GM12878 (cell line): Measurements from ENCODE around the gene ADCY2.

ENCODE experiments used
- EP300 ChIP-seq, 2 experiments: fragments of 150-350 bp in 1 of 2; IDR thresholded peaks; 2 replicates each; pipeline ENCODE4 v1.6.1; 2011 to 2012; ENCODE audit warnings: low read depth in 2 of 2, low read length in 2 of 2, borderline replicate concordance in 1 of 2, improper control_type of control experiment in 1 of 2, inconsistent platforms in 1 of 2; ENCODE audit not compliant: control insufficient read depth in 1 of 2
- ETV6 ChIP-seq, 2 experiments: fragments of 450-650 bp in 1 of 2; IDR thresholded peaks in 1 of 2; conservative IDR thresholded peaks in 1 of 2; 2 replicates each; pipeline ENCODE4 v1.6.1; 2014; ENCODE audit warnings: antibody characterized with exemption in 1 of 2, borderline replicate concordance in 1 of 2, low read depth in 1 of 2, mild to moderate bottlenecking in 1 of 2, moderate library complexity in 1 of 2
- EZH2 ChIP-seq: IDR thresholded peaks from 2 replicates; pipeline ENCODE4 v1.6.1; 2012; ENCODE audit warnings: low read depth, mild to moderate bottlenecking, control low read depth, inconsistent platforms, low read length, borderline replicate concordance; ENCODE audit not compliant: control insufficient read depth
- FOXM1 ChIP-seq: IDR thresholded peaks from 2 replicates; pipeline ENCODE4 v1.6.1; 2012; ENCODE audit warnings: low read depth, mild to moderate bottlenecking, inconsistent platforms, low read length, moderate library complexity
- MTA3 ChIP-seq: IDR thresholded peaks from 2 replicates; pipeline ENCODE4 v1.6.1; 2012; ENCODE audit warnings: low read length, inconsistent platforms, borderline replicate concordance
- POLR2A ChIP-seq: IDR thresholded peaks from 2 replicates; pipeline ENCODE4 v1.6.1; 2011; ENCODE audit warnings: low read depth, mild to moderate bottlenecking, low read length
- POLR2AphosphoS5 ChIP-seq: IDR thresholded peaks from 2 replicates; pipeline ENCODE4 v1.6.1; 2011; ENCODE audit warnings: mild to moderate bottlenecking, low read length, inconsistent platforms
- RAD21 ChIP-seq: IDR thresholded peaks from 2 replicates; pipeline ENCODE4 v1.6.1; 2011; ENCODE audit warnings: mild to moderate bottlenecking, low read depth, low read length, moderate library complexity; ENCODE audit not compliant: insufficient read depth
- SP1 ChIP-seq: IDR thresholded peaks from one replicate; pipeline ENCODE4 v1.6.1; 2011; ENCODE audit warnings: low read depth, low read length
- TBL1XR1 ChIP-seq: IDR thresholded peaks from 2 replicates; pipeline ENCODE4 v1.6.1; 2012; ENCODE audit warnings: low read depth, low read length, improper control_type of control experiment
- ZNF274 ChIP-seq: IDR thresholded peaks from one replicate; pipeline ENCODE4 v1.8.0; 2011; ENCODE audit not compliant: insufficient read length, insufficient read depth
- TF ChIP-seq, protein P1 (sequence below): fragments of 450-650 bp; IDR thresholded peaks from 2 replicates; pipeline ENCODE4 v1.6.1; 2016; ENCODE audit warnings: mild to moderate bottlenecking
- TF ChIP-seq, protein P2 (sequence below), 3 experiments: IDR thresholded peaks in 2 of 3; conservative IDR thresholded peaks in 1 of 3; 2 replicates each; pipeline ENCODE4 v1.5.1; 2011; ENCODE audit warnings: low read depth in 3 of 3, low read length in 3 of 3, mild to moderate bottlenecking in 3 of 3, control low read depth in 2 of 3, moderate library complexity in 2 of 3, inconsistent platforms in 1 of 3, mixed read lengths in 1 of 3; ENCODE audit not compliant: control insufficient read depth in 2 of 3, insufficient read depth in 1 of 3; ENCODE audit errors: extremely low read depth in 1 of 3

DNA sequence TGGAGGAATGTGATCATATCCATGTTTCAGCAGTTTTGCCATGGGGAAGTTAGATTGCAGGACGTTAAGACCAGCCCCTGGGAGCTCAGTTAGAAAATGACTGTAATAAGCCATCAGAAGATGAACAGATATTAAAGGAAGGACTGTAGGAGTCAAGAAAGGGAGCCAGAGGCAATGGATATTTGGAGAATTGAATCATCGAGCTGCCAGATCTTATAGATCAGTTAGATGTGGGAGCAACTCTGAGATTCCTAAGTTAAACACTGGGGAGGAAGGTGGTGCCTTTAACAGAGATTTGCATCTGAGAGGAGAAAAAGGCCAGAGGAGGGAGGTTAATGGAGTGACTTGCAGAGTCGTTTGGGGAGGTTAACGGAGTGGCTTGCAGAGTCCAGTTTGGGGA is 96.4 kb downstream of the ADCY2 start:
- no peak for TF ChIP-seq EP300 (IDR thresholded peaks at IDR 0.05; ENCODE audit: borderline replicate concordance in 1 of 2, control insufficient read depth in 1 of 2, low read depth in 2 of 2, low read length in 2 of 2)
- TF ChIP-seq FOXM1 = no peak
- TF ChIP-seq, protein P1, sequence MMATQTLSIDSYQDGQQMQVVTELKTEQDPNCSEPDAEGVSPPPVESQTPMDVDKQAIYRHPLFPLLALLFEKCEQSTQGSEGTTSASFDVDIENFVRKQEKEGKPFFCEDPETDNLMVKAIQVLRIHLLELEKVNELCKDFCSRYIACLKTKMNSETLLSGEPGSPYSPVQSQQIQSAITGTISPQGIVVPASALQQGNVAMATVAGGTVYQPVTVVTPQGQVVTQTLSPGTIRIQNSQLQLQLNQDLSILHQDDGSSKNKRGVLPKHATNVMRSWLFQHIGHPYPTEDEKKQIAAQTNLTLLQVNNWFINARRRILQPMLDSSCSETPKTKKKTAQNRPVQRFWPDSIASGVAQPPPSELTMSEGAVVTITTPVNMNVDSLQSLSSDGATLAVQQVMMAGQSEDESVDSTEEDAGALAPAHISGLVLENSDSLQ = no peak
- TF ChIP-seq, protein P2, sequence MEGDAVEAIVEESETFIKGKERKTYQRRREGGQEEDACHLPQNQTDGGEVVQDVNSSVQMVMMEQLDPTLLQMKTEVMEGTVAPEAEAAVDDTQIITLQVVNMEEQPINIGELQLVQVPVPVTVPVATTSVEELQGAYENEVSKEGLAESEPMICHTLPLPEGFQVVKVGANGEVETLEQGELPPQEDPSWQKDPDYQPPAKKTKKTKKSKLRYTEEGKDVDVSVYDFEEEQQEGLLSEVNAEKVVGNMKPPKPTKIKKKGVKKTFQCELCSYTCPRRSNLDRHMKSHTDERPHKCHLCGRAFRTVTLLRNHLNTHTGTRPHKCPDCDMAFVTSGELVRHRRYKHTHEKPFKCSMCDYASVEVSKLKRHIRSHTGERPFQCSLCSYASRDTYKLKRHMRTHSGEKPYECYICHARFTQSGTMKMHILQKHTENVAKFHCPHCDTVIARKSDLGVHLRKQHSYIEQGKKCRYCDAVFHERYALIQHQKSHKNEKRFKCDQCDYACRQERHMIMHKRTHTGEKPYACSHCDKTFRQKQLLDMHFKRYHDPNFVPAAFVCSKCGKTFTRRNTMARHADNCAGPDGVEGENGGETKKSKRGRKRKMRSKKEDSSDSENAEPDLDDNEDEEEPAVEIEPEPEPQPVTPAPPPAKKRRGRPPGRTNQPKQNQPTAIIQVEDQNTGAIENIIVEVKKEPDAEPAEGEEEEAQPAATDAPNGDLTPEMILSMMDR (IDR thresholded peaks at IDR 0.05 in 2 of 3, conservative IDR thresholded peaks at IDR 0.05 in 1 of 3; ENCODE audit: control insufficient read depth in 2 of 3, extremely low read depth in 1 of 3, insufficient read depth in 1 of 3, low read depth in 3 of 3, low read length in 3 of 3) = no peak
- no peak for TF ChIP-seq POLR2A
- no peak for TF ChIP-seq EZH2
- no peak for TF ChIP-seq POLR2AphosphoS5
- no peak for TF ChIP-seq TBL1XR1
- no peak for TF ChIP-seq RAD21
- TF ChIP-seq ZNF274 = no peak
- TF ChIP-seq SP1 = no peak
- no peak for TF ChIP-seq ETV6 (conservative IDR thresholded peaks at IDR 0.05 in 1 of 2, IDR thresholded peaks at IDR 0.05 in 1 of 2; ENCODE audit: borderline replicate concordance in 1 of 2, low read depth in 1 of 2)
- TF ChIP-seq MTA3 = no peak
